ENCODE data around the gene ANGEL1. TPM values are rescaled to one million over a fixed set of nuclear protein-coding genes. Genes with fewer than 3 reads are reported as not detected.

Gene ANGEL1
- polyA plus RNA-seq, 1 of the 3 experiments (the other 2 are of a cell fraction) = 14.1 TPM

DNA sequence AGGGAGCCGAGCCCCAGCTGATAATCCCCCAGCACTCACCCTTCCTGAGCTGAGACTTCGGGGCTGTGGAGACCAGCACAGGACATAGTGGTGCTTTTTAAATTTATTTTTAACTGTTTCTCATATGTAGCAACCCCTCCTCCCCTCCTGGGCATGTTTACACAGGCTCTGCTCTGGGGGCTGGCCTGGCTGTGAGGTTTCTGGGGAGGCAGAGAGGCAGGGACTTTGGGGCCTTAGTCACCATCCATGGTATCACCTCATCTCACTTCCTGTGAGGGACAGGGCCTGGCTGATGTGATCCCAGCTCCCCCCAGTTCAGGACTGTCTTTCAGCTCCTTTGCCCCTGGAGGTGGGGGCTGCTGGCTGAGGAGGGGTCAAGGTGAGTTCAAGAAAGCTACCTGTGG is 31.0 kb downstream of the ANGEL1 start:
- TF ChIP-seq MXI1 (IDR thresholded peaks at IDR 0.05; ENCODE audit: low read depth, low read length) (no peak), EP300 (IDR thresholded peaks at IDR 0.05; ENCODE audit: borderline replicate concordance in 1 of 2, low read depth in 1 of 2, low read length in 1 of 2) (no peak), POLR2AphosphoS5 (IDR thresholded peaks at IDR 0.05; ENCODE audit: low read depth, low read length) (no peak), TEAD4 (IDR thresholded peaks at IDR 0.05; ENCODE audit: borderline replicate concordance, insufficient read depth) (no peak), SIN3A (IDR thresholded peaks at IDR 0.05; ENCODE audit: borderline replicate concordance, low read depth, low read length) (no peak), CHD2 (IDR thresholded peaks at IDR 0.05; ENCODE audit: low read length, partially characterized antibody) (no peak), YY1 (IDR thresholded peaks at IDR 0.05; ENCODE audit: low read depth) (no peak), GABPA (IDR thresholded peaks at IDR 0.05; ENCODE audit: low read depth) (no peak), FOXM1 (IDR thresholded peaks at IDR 0.05; ENCODE audit: low read depth) (no peak), USF2 (IDR thresholded peaks at IDR 0.05; ENCODE audit: borderline replicate concordance, low read depth, low read length) (no peak)
- no peak overlapping the region for H3K9ac ChIP-seq
- H3K27me3 ChIP-seq (ENCODE audit: insufficient read depth) = no peaks in the 10 kb centered on the region
- H3K9me3 ChIP-seq = no peaks in the 10 kb centered on the region
- no peaks in the 10 kb centered on the region for H3F3A ChIP-seq (replicated peaks; ENCODE audit: insufficient read depth)
- peaks cover 0 to 20% of the 10 kb centered on the region in 2 experiments for H3K36me3 ChIP-seq (replicated peaks in 1 of 2; ENCODE audit: control insufficient read depth in 1 of 2, insufficient read depth in 2 of 2, low read length in 1 of 2)
- no peak overlapping the region for H2AFZ ChIP-seq (ENCODE audit: low read depth)
- WGBS (ENCODE audit: low lambda C conversion rate) = 79% methylated on average over 2 of the region's 2 CpGs
- H3K4me1 ChIP-seq (ENCODE audit: control insufficient read depth in 1 of 2, insufficient read depth in 2 of 2, low read depth in 1 of 2, low read length in 1 of 2) = peaks cover 14 to 44% of the 10 kb centered on the region in 2 experiments; a peak in 2 of 4 replicates
- no peaks in the 10 kb centered on the region for H4K20me1 ChIP-seq (ENCODE audit: insufficient read depth)
- ChIA-PET CTCF (interaction anchor here (3.8 to 7.7 kb wide), 2 partner anchors 11 to 71 kb away, joined by 19 to 147 read pairs; no protein-coding TSS in a partner anchor), POLR2A (interaction anchor here (0.8 to 2.4 kb wide), 3 partner anchors 20 to 71 kb away, joined by 3 to 6 read pairs (median 5); partner anchors contain the start of gene ANGEL1)
- no peak for DNase-seq
- H3K4me2 ChIP-seq = 0 out of 2 replicates have a peak overlapping the region, but pooled peaks have one; percentile 19
- H3K4me3 ChIP-seq (ENCODE audit: low read depth in 2 of 2, low read length in 1 of 2) = no peak overlapping the region
- no peaks in the 10 kb centered on the region for H3K9me2 ChIP-seq
- H3K79me2 ChIP-seq (ENCODE audit: insufficient read depth) = no peaks in the 10 kb centered on the region
- H3K27ac ChIP-seq (ENCODE audit: low read depth in 2 of 2, low read length in 1 of 2) = peak overlapping the region in 1 of 2 experiments; percentile 50; a peak in 1 of 4 replicates

DNA sequence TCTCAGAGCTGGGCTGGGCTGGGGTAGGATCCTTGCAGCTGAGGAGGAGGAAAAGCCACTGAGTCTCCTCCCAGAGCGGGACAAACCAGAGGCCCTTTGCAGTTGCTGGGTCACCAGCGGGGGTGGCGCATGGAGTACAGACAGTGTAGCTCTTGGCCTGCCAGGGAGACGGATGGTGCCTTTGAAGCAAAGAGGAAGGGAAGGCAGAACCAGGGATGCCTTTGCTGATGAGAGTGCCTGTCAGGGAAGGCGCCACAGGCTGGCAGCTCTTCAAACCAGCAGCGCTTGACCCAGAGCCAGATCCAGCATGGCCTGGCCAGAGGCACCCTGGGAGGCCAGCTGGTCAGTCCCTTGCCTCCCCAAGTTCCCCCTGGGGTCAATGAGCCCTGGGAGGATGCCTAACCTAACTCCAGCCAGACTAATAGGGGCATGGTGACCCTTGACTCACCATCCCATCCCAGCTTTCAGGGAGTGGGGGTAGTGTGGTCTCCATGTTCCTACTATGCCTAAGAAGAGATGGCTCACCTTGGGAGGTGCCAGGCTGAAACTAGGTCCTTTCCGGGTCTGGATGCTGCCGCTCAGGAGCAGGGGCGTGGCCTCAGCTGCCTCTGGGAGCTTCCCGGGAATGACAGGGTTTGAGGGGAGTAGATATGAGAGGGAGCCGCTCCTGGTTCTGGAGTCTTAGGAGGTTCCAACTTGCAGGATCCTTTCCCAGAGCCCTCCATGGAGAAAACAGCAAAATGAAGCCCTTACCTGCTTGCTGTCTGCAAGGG is 31.6 kb downstream of the ANGEL1 start:
- CTCF ChIA-PET = interaction anchor here (3.8 to 7.7 kb wide), 2 partner anchors 10 to 71 kb away, joined by 19 to 147 read pairs; no protein-coding TSS in a partner anchor
- Histone ChIP-seq H3K79me2 (ENCODE audit: insufficient read depth) (no peaks in the 10 kb centered on the region), H2AFZ (ENCODE audit: low read depth) (no peak overlapping the region), H3K27ac (ENCODE audit: low read depth in 2 of 2, low read length in 1 of 2) (peak overlapping the region in 1 of 2 experiments; percentile 53; a peak in 1 of 4 replicates), H3K36me3 (replicated peaks in 1 of 2; ENCODE audit: control insufficient read depth in 1 of 2, insufficient read depth in 2 of 2, low read length in 1 of 2) (peaks cover 0 to 20% of the 10 kb centered on the region in 2 experiments), H3K9ac (no peak overlapping the region), H4K20me1 (ENCODE audit: insufficient read depth) (no peaks in the 10 kb centered on the region), H3K4me2 (peak overlapping the region; percentile 19; the same call in 1 of the 2 replicates), H3K27me3 (ENCODE audit: insufficient read depth) (no peaks in the 10 kb centered on the region), H3K9me3 (no peaks in the 10 kb centered on the region), H3K4me1 (ENCODE audit: control insufficient read depth in 1 of 2, insufficient read depth in 2 of 2, low read depth in 1 of 2, low read length in 1 of 2) (peaks cover 14 to 44% of the 10 kb centered on the region in 2 experiments; a peak in 2 of 4 replicates), H3F3A (replicated peaks; ENCODE audit: insufficient read depth) (no peaks in the 10 kb centered on the region), H3K9me2 (no peaks in the 10 kb centered on the region), H3K4me3 (ENCODE audit: low read depth in 2 of 2, low read length in 1 of 2) (no peak overlapping the region)
- peak; percentile 28 for TF ChIP-seq CHD2 (IDR thresholded peaks at IDR 0.05; ENCODE audit: low read length, partially characterized antibody)
- no peak for TF ChIP-seq JUND (IDR thresholded peaks at IDR 0.05)
- 0 out of 2 replicates have a peak, but pooled peaks have one; percentile 38 for TF ChIP-seq NFIC (IDR thresholded peaks at IDR 0.05; ENCODE audit: borderline replicate concordance)
- no peak for TF ChIP-seq RCOR1 (IDR thresholded peaks at IDR 0.05; ENCODE audit: low read length)
- TF ChIP-seq PBX3 (IDR thresholded peaks at IDR 0.05) = 0 out of 2 replicates have a peak, but pooled peaks have one; percentile 14
- POLR2A ChIA-PET = interaction anchor here (0.7 to 2.4 kb wide), 6 partner anchors 11 to 77 kb away, joined by 3 to 6 read pairs (median 4); partner anchors contain the start of gene ANGEL1
- peak; percentile 63 for DNase-seq
- WGBS (ENCODE audit: low lambda C conversion rate) = 70% methylated on average over 4 of the region's 11 CpGs

Data from SK-N-SH (cell line).